ENCODE data around the gene HES2. TPM values are rescaled to one million over a fixed set of nuclear protein-coding genes. Genes with fewer than 3 reads are reported as not detected.
A peak's percentile ranks its signal among the peaks of the same experiment; 100 is the strongest.
"Not testable (repeated sequence)": the region's sequence is repeated elsewhere in the genome, so short reads cannot be mapped to it uniquely, and the experiment has no call there.

Gene HES2
- total RNA-seq, 2 experiments from 2014 or later, result 0.52 TPM; not detected in 1

DNA sequence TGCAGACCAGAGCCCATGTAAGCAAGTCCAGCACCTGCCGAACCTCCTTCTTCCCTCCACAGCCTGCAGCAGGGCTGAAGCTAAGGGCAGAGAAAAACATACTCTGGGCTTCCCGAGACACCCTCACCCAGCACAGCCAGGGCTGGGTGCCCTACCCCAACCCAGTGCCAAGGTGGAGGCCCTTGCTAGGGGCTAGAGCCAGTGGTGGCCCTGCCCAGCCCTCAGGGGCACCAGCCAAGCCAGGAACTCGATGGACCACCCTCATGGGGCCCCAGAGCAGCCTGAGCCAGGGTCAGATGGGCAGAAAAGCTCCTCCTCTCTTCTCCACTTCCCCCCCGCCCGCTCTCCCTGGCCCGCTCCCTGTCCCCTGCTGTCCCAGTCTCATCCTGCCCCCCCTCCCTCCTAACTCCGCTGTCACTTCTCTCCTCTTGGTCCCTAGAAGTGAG, 30.3 kb upstream of the HES2 start:
- no peaks in the 10 kb centered on the region for H3K9me3 Mint-ChIP-seq (ENCODE audit: low read depth)
- peaks cover 66% of the 10 kb centered on the region for H3K27me3 Mint-ChIP-seq
- H3K4me3 Mint-ChIP-seq, result no peak overlapping the region
- peaks cover 6% of the 10 kb centered on the region for H3K4me1 Mint-ChIP-seq
- no peaks in the 10 kb centered on the region for H3K36me3 Mint-ChIP-seq
- no peak overlapping the region for H3K27ac Mint-ChIP-seq
- no peak for ATAC-seq
- CTCF ChIA-PET, result interaction anchor here (0.9 to 3.8 kb wide), 6 partner anchors 9 to 37 kb away, joined by 3 to 26 read pairs (median 4); partner anchors contain the start of gene TNFRSF25
- DNase-seq, result no peak

GRCh38 chr1:6448749-6449631, 29.3 kb upstream of the HES2 start:
- no peaks in the 10 kb centered on the region for H3K36me3 Mint-ChIP-seq
- H3K27me3 Mint-ChIP-seq, result peaks cover 65% of the 10 kb centered on the region
- H3K27ac Mint-ChIP-seq, result no peak overlapping the region
- peaks cover 6% of the 10 kb centered on the region for H3K4me1 Mint-ChIP-seq
- DNase-seq (no peak), ATAC-seq (no peak)
- CTCF ChIA-PET, result interaction anchor here (1.0 to 3.8 kb wide), 6 partner anchors 11 to 90 kb away, joined by 3 to 26 read pairs (median 4); partner anchors contain the start of gene TNFRSF25
- H3K9me3 Mint-ChIP-seq (ENCODE audit: low read depth), result no peaks in the 10 kb centered on the region
- no peak overlapping the region for H3K4me3 Mint-ChIP-seq

GRCh38 chr1:6447818-6448748, 28.4 kb upstream of the HES2 start:
- H3K4me1 Mint-ChIP-seq, result peaks cover 4% of the 10 kb centered on the region
- DNase-seq (no peak), ATAC-seq (peak; percentile 28)
- CTCF ChIA-PET, result interaction anchor here (1.0 to 1.6 kb wide), 3 partner anchors 10 to 89 kb away, joined by 3 to 6 read pairs (median 3); partner anchors contain the start of gene TNFRSF25
- no peaks in the 10 kb centered on the region for H3K36me3 Mint-ChIP-seq
- no peaks in the 10 kb centered on the region for H3K9me3 Mint-ChIP-seq (ENCODE audit: low read depth)
- peaks cover 56% of the 10 kb centered on the region for H3K27me3 Mint-ChIP-seq
- no peak overlapping the region for H3K4me3 Mint-ChIP-seq
- H3K27ac Mint-ChIP-seq, result no peak overlapping the region

GRCh38 chr1:6447016-6447817, 27.5 kb upstream of the HES2 start:
- ATAC-seq (no peak), DNase-seq (no peak)
- CTCF ChIA-PET, result interaction anchor here (1.2 to 1.3 kb wide), 2 partner anchors 9 to 13 kb away, joined by 3 to 6 read pairs; no protein-coding TSS in a partner anchor
- Mint-ChIP-seq H3K4me3 (no peak overlapping the region), H3K9me3 (ENCODE audit: low read depth) (no peaks in the 10 kb centered on the region), H3K27me3 (peaks cover 51% of the 10 kb centered on the region), H3K36me3 (no peaks in the 10 kb centered on the region), H3K4me1 (peaks cover 4% of the 10 kb centered on the region), H3K27ac (no peak overlapping the region)

GRCh38 chr1:6446665-6447015, 26.9 kb upstream of the HES2 start:
- H3K36me3 Mint-ChIP-seq, result no peaks in the 10 kb centered on the region

GRCh38 chr1:6445929-6446328, 26.2 kb upstream of the HES2 start:
- peaks cover 56% of the 10 kb centered on the region for H3K27me3 Mint-ChIP-seq
- DNase-seq, result not testable (repeated sequence)

More at GRCh38 chr1:6446665-6447015, 26.9 kb upstream of the HES2 start:
- H3K9me3 Mint-ChIP-seq (ENCODE audit: low read depth), result no peaks in the 10 kb centered on the region
- peaks cover 54% of the 10 kb centered on the region for H3K27me3 Mint-ChIP-seq
- ATAC-seq (no peak), DNase-seq (no peak)
- peaks cover 4% of the 10 kb centered on the region for H3K4me1 Mint-ChIP-seq
- no peak overlapping the region for H3K4me3 Mint-ChIP-seq
- no peak overlapping the region for H3K27ac Mint-ChIP-seq
- CTCF ChIA-PET, result interaction anchor here (1.2 to 1.6 kb wide), 2 partner anchors 13 to 44 kb away, joined by 3 to 6 read pairs; no protein-coding TSS in a partner anchor

GRCh38 chr1:6445062-6445763, 25.5 kb upstream of the HES2 start:
- Mint-ChIP-seq H3K4me3 (no peak overlapping the region), H3K27ac (no peak overlapping the region), H3K36me3 (no peaks in the 10 kb centered on the region), H3K27me3 (peaks cover 50% of the 10 kb centered on the region), H3K9me3 (ENCODE audit: low read depth) (no peaks in the 10 kb centered on the region), H3K4me1 (peaks cover 7% of the 10 kb centered on the region)
- CTCF ChIA-PET, result interaction anchor here (1.0 to 1.6 kb wide), 3 partner anchors 18 to 45 kb away, joined by 3 to 6 read pairs (median 4); no protein-coding TSS in a partner anchor
- DNase-seq, result peak; percentile 52
- peak; percentile 24 for ATAC-seq

More at GRCh38 chr1:6445929-6446328, 26.2 kb upstream of the HES2 start:
- H3K9me3 Mint-ChIP-seq (ENCODE audit: low read depth); H3K27ac Mint-ChIP-seq; ATAC-seq; H3K36me3 Mint-ChIP-seq; H3K4me1 Mint-ChIP-seq; H3K4me3 Mint-ChIP-seq: not testable (repeated sequence)
- CTCF ChIA-PET, result interaction anchor here (1.0 to 1.6 kb wide), 4 partner anchors 14 to 45 kb away, joined by 3 to 6 read pairs (median 4); no protein-coding TSS in a partner anchor

DNA sequence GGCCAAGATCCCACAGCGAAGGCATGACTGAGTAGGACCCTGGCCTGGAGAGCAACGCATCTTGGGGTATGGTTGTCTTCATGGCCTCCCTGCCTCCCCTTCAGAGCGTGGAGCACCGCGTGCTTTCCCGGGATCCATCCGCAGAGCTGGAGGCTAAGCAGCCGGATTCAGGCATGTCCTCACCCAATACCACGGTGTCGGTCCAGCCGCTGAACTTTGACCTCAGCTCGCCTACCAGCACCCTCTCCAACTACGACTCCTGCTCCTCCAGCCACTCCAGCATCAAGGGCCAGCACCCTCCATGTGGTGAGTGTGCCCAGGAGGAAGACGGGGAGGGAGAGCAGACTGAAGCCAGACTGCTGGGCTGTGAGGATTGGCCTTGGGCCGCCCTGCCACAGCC, 24.7 kb upstream of the HES2 start:
- CTCF ChIA-PET, result interaction anchor here (1.0 kb wide), 1 partner anchor 10 kb away, joined by 3 read pairs; no protein-coding TSS in a partner anchor
- H3K36me3 Mint-ChIP-seq, result no peaks in the 10 kb centered on the region
- H3K27ac Mint-ChIP-seq, result no peak overlapping the region
- ATAC-seq (no peak), DNase-seq (no peak)
- H3K9me3 Mint-ChIP-seq (ENCODE audit: low read depth), result no peaks in the 10 kb centered on the region
- H3K27me3 Mint-ChIP-seq, result peaks cover 47% of the 10 kb centered on the region
- no peak overlapping the region for H3K4me3 Mint-ChIP-seq
- H3K4me1 Mint-ChIP-seq, result peaks cover 7% of the 10 kb centered on the region

GRCh38 chr1:6443339-6444115, 23.8 kb upstream of the HES2 start:
- Mint-ChIP-seq H3K27me3 (peaks cover 47% of the 10 kb centered on the region), H3K36me3 (no peaks in the 10 kb centered on the region), H3K27ac (no peak overlapping the region), H3K9me3 (ENCODE audit: low read depth) (no peaks in the 10 kb centered on the region), H3K4me3 (no peak overlapping the region), H3K4me1 (peaks cover 7% of the 10 kb centered on the region)
- CTCF ChIA-PET, result interaction anchor here (0.7 to 8.9 kb wide), 5 partner anchors 9 to 211 kb away, joined by 3 to 102 read pairs (median 5); partner anchors contain the start of gene HES2
- DNase-seq (no peak), ATAC-seq (no peak)

GRCh38 chr1:6441586-6441985, 21.9 kb upstream of the HES2 start:
- no peak overlapping the region for H3K4me3 Mint-ChIP-seq
- peaks cover 3% of the 10 kb centered on the region for H3K4me1 Mint-ChIP-seq
- CTCF ChIA-PET, result interaction anchor here (0.9 to 8.9 kb wide), 11 partner anchors 9 to 205 kb away, joined by 3 to 102 read pairs (median 4); partner anchors contain the start of gene HES2
- H3K27me3 Mint-ChIP-seq, result peaks cover 42% of the 10 kb centered on the region
- H3K36me3 Mint-ChIP-seq, result no peaks in the 10 kb centered on the region
- no peak for ATAC-seq
- H3K9me3 Mint-ChIP-seq (ENCODE audit: low read depth), result no peaks in the 10 kb centered on the region
- H3K27ac Mint-ChIP-seq, result no peak overlapping the region
- DNase-seq, result no peak
